GM10248 (cell line): Measurements from ENCODE around the gene PTPRN2.

Source experiments
- CTCF ChIA-PET: fragments of 300-600 bp; sonication (Branson Sonifier 250); formaldehyde crosslinking; extraction: SDS; loops from one replicate; lab custom pipeline; 2021; ENCODE audit warnings: antibody characterized with exemption; lab: Yijun Ruan, JAX
- POLR2A ChIA-PET: fragments of 350-650 bp; sonication (Branson Sonifier 250); formaldehyde crosslinking; extraction: SDS; loops from one replicate; lab custom pipeline; 2020; ENCODE audit warnings: antibody characterized with exemption; lab: Yijun Ruan, JAX
- DNase-seq: peaks from one replicate; pipeline ENCODE4 v3.0.0; 2012; ENCODE audit errors: extremely low spot score
- CTCF ChIP-seq: IDR thresholded peaks from 2 replicates; pipeline ENCODE4 v1.5.1; 2012; ENCODE audit warnings: mild to moderate bottlenecking, low read depth; ENCODE audit errors: extremely low read depth, missing control alignments, control extremely low read depth

PTPRN2 gene

GRCh38 chr7:157860406-157860805 lies 727.2 kb downstream of the PTPRN2 start:
- DNase-seq: no peak
- ChIA-PET CTCF (no interaction called here), POLR2A (no interaction called here)
- no peak for TF ChIP-seq CTCF

DNA sequence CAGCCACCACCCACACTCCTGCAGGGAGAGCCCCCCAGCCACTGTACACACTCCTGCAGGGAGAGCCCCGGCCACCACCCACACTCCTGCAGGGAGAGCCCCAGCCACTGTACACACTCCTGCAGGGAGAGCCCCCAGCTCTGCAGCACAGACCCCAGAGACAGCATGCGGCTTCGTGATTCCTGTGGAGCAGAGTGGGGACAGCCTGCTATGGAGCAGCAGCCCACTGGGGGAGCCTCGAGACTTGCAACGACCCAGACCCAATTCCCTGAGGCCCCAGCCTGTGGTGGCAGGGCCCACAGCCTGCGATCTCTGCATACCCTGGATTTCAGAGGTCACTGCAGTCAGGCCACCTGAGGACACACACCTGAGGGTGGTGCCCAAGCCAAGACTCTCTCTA lies 727.7 kb downstream of the PTPRN2 start:
- no peak for TF ChIP-seq CTCF
- ChIA-PET POLR2A (no interaction called here), CTCF (no interaction called here)

DNA sequence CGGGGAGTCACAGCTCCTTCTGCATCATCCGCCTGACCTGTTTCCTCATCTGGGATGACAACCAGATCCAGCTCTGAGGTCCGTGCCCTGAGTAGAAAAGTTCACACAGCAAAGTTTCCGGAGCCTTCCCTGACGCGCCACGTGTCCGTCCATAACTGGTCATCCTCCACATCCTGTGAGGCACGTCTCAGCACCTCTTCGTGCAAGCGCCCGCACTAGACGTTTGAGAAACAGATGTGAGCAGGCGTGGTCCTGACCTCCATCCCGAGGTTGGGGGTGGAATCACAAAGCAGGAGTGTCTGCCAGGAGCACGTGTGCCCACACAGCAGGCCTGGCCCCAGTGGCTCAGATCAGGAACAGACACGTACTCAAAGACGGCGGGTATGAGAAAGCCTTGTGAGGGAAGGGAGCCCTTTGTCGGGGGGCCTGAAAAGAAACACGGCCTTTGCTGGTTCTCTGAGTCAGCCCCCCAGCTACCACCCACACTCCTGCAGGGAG lies 730.0 kb downstream of the PTPRN2 start:
- DNase-seq: no peak
- CTCF ChIA-PET: no interaction called here
- no peak for TF ChIP-seq CTCF
- POLR2A ChIA-PET: no interaction called here

More for the DNA sequence above, 727.7 kb downstream of the PTPRN2 start:
- no peak for DNase-seq

- ChIA-PET POLR2A (no interaction called here), CTCF (no interaction called here)
- no peak for DNase-seq
- no peak for TF ChIP-seq CTCF
Measured at GRCh38 chr7:157856873-157857577, 730.6 kb downstream of the PTPRN2 start.

- no peak for DNase-seq
- CTCF ChIA-PET: no interaction called here
- POLR2A ChIA-PET: no interaction called here
- no peak for TF ChIP-seq CTCF
Measured at GRCh38 chr7:157855452-157856213, 732.0 kb downstream of the PTPRN2 start.

DNA sequence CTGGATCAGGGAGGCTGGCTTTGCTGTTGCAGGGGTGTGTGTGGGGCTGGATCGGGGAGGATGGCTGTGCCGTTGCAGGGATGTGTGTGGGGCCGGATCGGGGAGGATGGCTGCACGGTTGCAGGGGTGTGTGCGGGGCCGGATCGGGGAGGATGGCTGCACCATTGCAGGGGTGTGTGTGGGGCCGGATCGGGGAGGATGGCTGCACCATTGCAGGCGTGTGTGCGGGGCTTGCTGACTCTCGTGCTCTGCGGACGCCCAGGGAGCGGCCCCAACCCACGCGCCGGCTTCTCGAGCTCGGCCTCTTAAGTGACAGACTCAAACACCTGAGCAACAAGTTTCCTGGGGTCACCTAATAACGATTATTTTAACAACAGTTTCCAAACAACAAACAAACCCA lies 732.6 kb downstream of the PTPRN2 start:
- no peak for DNase-seq
- CTCF ChIA-PET: no interaction called here
- no peak for TF ChIP-seq CTCF
- POLR2A ChIA-PET: no interaction called here
